Neuronal stem cell (in vitro differentiated cells): ENCODE data around the gene KCNK7.

ENCODE experiments used
- DNase-seq: peaks from one replicate; pipeline ENCODE4 v3.0.0-alpha.2; 2013; ENCODE audit warnings: low spot score
- H2AFZ ChIP-seq: one replicate; pipeline ENCODE4 v1.6.1; 2013; ENCODE audit warnings: mild to moderate bottlenecking, low read length, inconsistent platforms
- H2AK5ac ChIP-seq: 2 replicates; pipeline ENCODE4 v1.6.1; 2013; ENCODE audit warnings: low read depth, mild to moderate bottlenecking, inconsistent platforms, low read length, moderate library complexity, mixed read lengths
- H2BK120ac ChIP-seq: 2 replicates; pipeline ENCODE4 v1.6.1; 2013; ENCODE audit warnings: low read depth, mild to moderate bottlenecking, inconsistent platforms, low read length, moderate library complexity, mixed read lengths
- H2BK12ac ChIP-seq: one replicate; pipeline ENCODE4 v1.6.1; 2013; ENCODE audit warnings: low read length, inconsistent platforms
- H2BK15ac ChIP-seq: 2 replicates; pipeline ENCODE4 v1.6.1; 2013; ENCODE audit warnings: mild to moderate bottlenecking, low read length, inconsistent platforms, mixed read lengths
- H2BK5ac ChIP-seq: one replicate; pipeline ENCODE4 v1.6.1; 2013; ENCODE audit warnings: inconsistent platforms, mild to moderate bottlenecking, low read length, moderate library complexity
- H3K14ac ChIP-seq: one replicate; pipeline ENCODE4 v1.6.1; 2013; ENCODE audit warnings: low read length, inconsistent platforms
- H3K18ac ChIP-seq: 2 replicates; pipeline ENCODE4 v1.6.1; 2013; ENCODE audit warnings: low read length, inconsistent platforms
- H3K23ac ChIP-seq: 2 replicates; pipeline ENCODE4 v1.6.1; 2013; ENCODE audit warnings: low read depth, mild to moderate bottlenecking, mixed read lengths, low read length, inconsistent platforms; ENCODE audit not compliant: poor library complexity
- H3K27ac ChIP-seq: replicated peaks from 3 replicates; pipeline ENCODE4 v1.5.1; 2013; ENCODE audit warnings: low read length, inconsistent platforms
- H3K27me3 ChIP-seq, 3 experiments: 2 replicates each; pipeline ENCODE4 v1.6.1; 2013; ENCODE audit warnings: low read length in 3 of 3, mild to moderate bottlenecking in 2 of 3, inconsistent platforms in 1 of 3, low read depth in 1 of 3, mixed read lengths in 1 of 3, moderate library complexity in 1 of 3; ENCODE audit not compliant: control insufficient read depth in 3 of 3, insufficient read depth in 3 of 3
- H3K36me3 ChIP-seq, 2 donors: replicated peaks in 1 of 2; 2 replicates each; pipeline ENCODE4 v1.6.1; 2013; ENCODE audit warnings: low read length in 2 of 2; ENCODE audit not compliant: control insufficient read depth in 2 of 2, insufficient read depth in 2 of 2
- H3K4ac ChIP-seq: 2 replicates; pipeline ENCODE4 v1.6.1; 2013; ENCODE audit warnings: inconsistent platforms, mild to moderate bottlenecking, low read length, moderate library complexity
- H3K4me1 ChIP-seq, 2 donors: 1 replicate in 1 of 2; 2 replicates in 1 of 2; pipeline ENCODE4 v1.6.1; 2013; ENCODE audit warnings: low read length in 2 of 2, low read depth in 1 of 2; ENCODE audit not compliant: control insufficient read depth in 2 of 2, insufficient read depth in 1 of 2
- H3K4me2 ChIP-seq: one replicate; pipeline ENCODE4 v1.6.1; 2013; ENCODE audit warnings: mild to moderate bottlenecking, low read length, inconsistent platforms; ENCODE audit not compliant: insufficient read depth, poor library complexity, severe bottlenecking
- H3K4me3 ChIP-seq, 2 donors: 2 replicates each; pipeline ENCODE4 v1.5.1; 2013; ENCODE audit warnings: low read length in 2 of 2, mild to moderate bottlenecking in 2 of 2, inconsistent platforms in 1 of 2, moderate library complexity in 1 of 2
- H3K79me1 ChIP-seq: one replicate; pipeline ENCODE4 v1.6.1; 2013; ENCODE audit warnings: low read depth, mild to moderate bottlenecking, inconsistent platforms, low read length, moderate library complexity
- H3K9ac ChIP-seq: one replicate; pipeline ENCODE4 v1.6.1; 2013; ENCODE audit warnings: mild to moderate bottlenecking, low read depth, low read length, inconsistent platforms; ENCODE audit not compliant: poor library complexity
- H3K9me3 ChIP-seq, 2 donors: replicated peaks in 1 of 2; 2 replicates each; pipeline versions ENCODE3 to v1.6.1; 2013; ENCODE audit warnings: low read length in 2 of 2, mild to moderate bottlenecking in 2 of 2, inconsistent platforms in 1 of 2, low read depth in 1 of 2, mixed read lengths in 1 of 2, moderate library complexity in 1 of 2; ENCODE audit not compliant: control insufficient read depth in 2 of 2, insufficient read depth in 1 of 2
- H4K8ac ChIP-seq: one replicate; pipeline ENCODE4 v1.6.1; 2013; ENCODE audit warnings: low read depth, mild to moderate bottlenecking, inconsistent platforms, low read length, moderate library complexity
- H4K91ac ChIP-seq: one replicate; pipeline ENCODE4 v1.6.1; 2013; ENCODE audit warnings: low read length, low read depth, mild to moderate bottlenecking, inconsistent platforms; ENCODE audit not compliant: poor library complexity
- WGBS, 2 donors: extraction: QIAGEN DNeasy Blood & Tissue Kit; methylation state at CpG; one replicate each; pipeline ENCODE4 v1.1.7; 2013; ENCODE audit warnings: missing lambda C conversion rate in 2 of 2, mixed read lengths in 1 of 2; ENCODE audit not compliant: insufficient read length in 2 of 2, insufficient replicate concordance in 1 of 2; ENCODE audit errors: extremely low coverage in 2 of 2; 5-methylcytosine and 5-hydroxymethylcytosine counted together

KCNK7 gene

GRCh38 chr11:65637032-65637557, 41.5 kb upstream of the KCNK7 start:
- Histone ChIP-seq H3K27ac (peak overlapping the region; percentile 73), H3K36me3 (peaks cover 29 to 53% of the 10 kb centered on the region in 2 donors), H3K4me3 (peak overlapping the region in 1 of 2 donors; percentile 76), H2AFZ (peak overlapping the region; percentile 62), H3K27me3 (no peaks in the 10 kb centered on the region), H4K91ac (no peak overlapping the region), H3K14ac (peak overlapping the region; percentile 56), H3K9ac (peak overlapping the region; percentile 92), H3K23ac (peak overlapping the region; percentile 85), H3K79me1 (peaks cover 11% of the 10 kb centered on the region), H2BK120ac (no peak overlapping the region), H4K8ac (no peak overlapping the region), H3K9me3 (peaks cover 0 to 2% of the 10 kb centered on the region in 2 donors), H2BK5ac (peak overlapping the region; percentile 90), H3K4me2 (no peak overlapping the region), H2BK12ac (no peak overlapping the region), H2AK5ac (peak overlapping the region; percentile 40), H3K4ac (peak overlapping the region; percentile 6), H2BK15ac (no peak overlapping the region), H3K4me1 (peaks cover 16 to 18% of the 10 kb centered on the region in 2 donors), H3K18ac (peak overlapping the region; percentile 76)
- no CpG with 5 or more reads among the region's 3 CpGs for WGBS, 2 donors
- DNase-seq: no peak

- Histone ChIP-seq H2AK5ac (peak overlapping the region; percentile 35), H2BK5ac (no peak overlapping the region), H2AFZ (no peak overlapping the region), H3K36me3 (peaks cover 33 to 53% of the 10 kb centered on the region in 2 donors), H3K27me3 (no peaks in the 10 kb centered on the region), H4K91ac (no peak overlapping the region), H2BK15ac (no peak overlapping the region), H3K4ac (peak overlapping the region; percentile 6), H3K4me2 (no peak overlapping the region), H3K9me3 (peaks cover 0 to 2% of the 10 kb centered on the region in 2 donors), H2BK12ac (no peak overlapping the region), H2BK120ac (no peak overlapping the region), H3K79me1 (peaks cover 11% of the 10 kb centered on the region), H3K9ac (no peak overlapping the region), H4K8ac (no peak overlapping the region), H3K27ac (no peak overlapping the region), H3K14ac (peak overlapping the region; percentile 56), H3K18ac (no peak overlapping the region), H3K23ac (peak overlapping the region; percentile 85), H3K4me3 (no peak overlapping the region), H3K4me1 (peaks cover 15 to 16% of the 10 kb centered on the region in 2 donors)
- DNase-seq: no peak
- WGBS, 2 donors: no CpG with 5 or more reads among the region's 28 CpGs
These were observed 40.8 kb upstream of the KCNK7 start for GRCh38 chr11:65636108-65637031.

DNA sequence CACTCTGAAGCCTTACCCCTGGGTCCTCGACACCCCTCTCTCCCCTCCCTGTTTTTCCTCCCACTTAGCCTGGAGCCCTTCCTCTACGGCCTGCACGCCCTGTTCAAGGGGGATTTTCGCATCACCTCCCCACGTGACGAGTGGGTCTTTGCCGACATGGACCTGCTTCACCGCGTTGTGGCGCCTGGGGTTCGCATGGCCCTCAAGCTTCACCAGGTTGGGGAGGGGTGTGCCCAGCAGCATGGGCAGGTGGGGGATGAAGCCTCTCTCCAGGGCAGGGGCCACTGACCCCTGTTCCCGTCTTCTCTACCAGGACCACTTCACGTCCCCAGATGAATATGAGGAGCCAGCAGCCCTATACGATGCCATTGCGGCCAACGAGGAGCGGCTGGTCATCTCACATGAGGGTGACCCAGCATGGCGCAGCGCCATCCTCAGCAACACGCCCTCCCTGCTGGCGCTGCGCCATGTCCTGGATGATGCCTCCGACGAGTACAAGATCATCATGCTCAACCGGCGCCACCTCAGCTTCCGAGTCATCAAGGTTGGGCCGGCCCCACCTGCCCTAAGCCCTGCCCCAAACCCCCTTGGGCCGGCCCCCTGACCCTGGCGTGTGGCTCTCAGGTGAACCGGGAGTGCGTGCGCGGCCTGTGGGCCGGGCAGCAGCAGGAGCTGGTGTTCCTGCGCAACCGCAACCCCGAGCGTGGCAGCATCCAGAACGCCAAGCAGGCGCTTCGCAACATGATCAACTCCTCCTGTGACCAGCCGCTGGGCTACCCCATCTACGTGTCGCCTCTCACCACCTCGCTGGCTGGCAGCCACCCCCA, 39.5 kb upstream of the KCNK7 start:
- H3K23ac ChIP-seq: no peak overlapping the region
- H3K79me1 ChIP-seq: peaks cover 11% of the 10 kb centered on the region
- no CpG with 5 or more reads among the region's 46 CpGs for WGBS, 2 donors
- H2BK15ac ChIP-seq: no peak overlapping the region
- peaks cover 15 to 16% of the 10 kb centered on the region in 2 donors for H3K4me1 ChIP-seq
- H3K27ac ChIP-seq: no peak overlapping the region
- no peak overlapping the region for H4K91ac ChIP-seq
- no peak for DNase-seq
- H3K4me3 ChIP-seq: no peak overlapping the region
- H3K36me3 ChIP-seq: peaks cover 43 to 59% of the 10 kb centered on the region in 2 donors
- no peak overlapping the region for H3K14ac ChIP-seq
- no peak overlapping the region for H3K9ac ChIP-seq
- no peak overlapping the region for H3K18ac ChIP-seq
- peaks cover 0 to 2% of the 10 kb centered on the region in 2 donors for H3K9me3 ChIP-seq
- H2AFZ ChIP-seq: no peak overlapping the region
- no peak overlapping the region for H2BK12ac ChIP-seq
- no peak overlapping the region for H3K4me2 ChIP-seq
- no peaks in the 10 kb centered on the region for H3K27me3 ChIP-seq
- H4K8ac ChIP-seq: peak overlapping the region; percentile 65
- no peak overlapping the region for H2BK120ac ChIP-seq
- H2AK5ac ChIP-seq: peak overlapping the region; percentile 46
- no peak overlapping the region for H3K4ac ChIP-seq
- H2BK5ac ChIP-seq: no peak overlapping the region
